ENCODE measurements around the gene RACGAP1. TPM values are rescaled to one million over a fixed set of nuclear protein-coding genes. Genes with fewer than 3 reads are reported as not detected.
A peak's percentile ranks its signal among the peaks of the same experiment; 100 is the strongest.

RACGAP1 gene
- total RNA-seq, 1 experiment from 2014 or later: 95.3 TPM

- TF ChIP-seq CTCF (conservative IDR thresholded peaks at IDR 0.05; ENCODE audit: low read depth, low read length): no peak
- no peak for ATAC-seq
- H3K4me3 ChIP-seq (ENCODE audit: low read length): no peak overlapping the region
- ChIA-PET CTCF (interaction anchor here (0.5 kb wide), 1 partner anchor 227 kb away, joined by 14 read pairs; no protein-coding TSS in a partner anchor), POLR2A (ENCODE audit: unreplicated experiment) (no interaction called here)
- no peaks in the 10 kb centered on the region; the same call in none of the 2 replicates for H3K4me1 ChIP-seq (ENCODE audit: insufficient read depth, low read length)
- intact Hi-C loops (cut with micrococcal nuclease): no loop called here
- DNase-seq: no peak
- H3K9ac ChIP-seq (ENCODE audit: low read length): no peak overlapping the region
- H4K20me1 ChIP-seq (ENCODE audit: low read length): no peaks in the 10 kb centered on the region
- no peak overlapping the region for H3K27ac ChIP-seq (ENCODE audit: low read length)
- H3K27me3 ChIP-seq (ENCODE audit: low read length): no peaks in the 10 kb centered on the region
- no peak overlapping the region for H2AFZ ChIP-seq (ENCODE audit: low read length)
- H3K4me2 ChIP-seq (ENCODE audit: low read length): no peak overlapping the region
- no peaks in the 10 kb centered on the region for H3K36me3 ChIP-seq (ENCODE audit: low read depth, low read length)
- H3K79me2 ChIP-seq (ENCODE audit: low read length): no peaks in the 10 kb centered on the region
- no peaks in the 10 kb centered on the region for H3K9me3 ChIP-seq (ENCODE audit: low read length)
- BruUV-seq (replicated peaks): no TSS peak
- no peaks in the 10 kb centered on the region for H3F3A ChIP-seq (ENCODE audit: low read length, unreplicated experiment)
- no peaks in the 10 kb centered on the region for H3K9me2 ChIP-seq (replicated peaks; ENCODE audit: low read length)
Measured at GRCh38 chr12:50061946-50062686, 36.8 kb upstream of the RACGAP1 start.

- DNase-seq (no peak), ATAC-seq (no peak)
- Histone ChIP-seq H3K36me3 (ENCODE audit: low read depth, low read length) (no peaks in the 10 kb centered on the region), H3K9ac (ENCODE audit: low read length) (no peak overlapping the region), H3K27me3 (ENCODE audit: low read length) (no peaks in the 10 kb centered on the region), H3K79me2 (ENCODE audit: low read length) (no peaks in the 10 kb centered on the region), H3F3A (ENCODE audit: low read length, unreplicated experiment) (no peaks in the 10 kb centered on the region), H3K27ac (ENCODE audit: low read length) (no peak overlapping the region), H3K4me1 (ENCODE audit: insufficient read depth, low read length) (peaks cover 9% of the 10 kb centered on the region), H3K4me2 (ENCODE audit: low read length) (no peak overlapping the region), H3K4me3 (ENCODE audit: low read length) (no peak overlapping the region), H2AFZ (ENCODE audit: low read length) (no peak overlapping the region), H3K9me3 (ENCODE audit: low read length) (no peaks in the 10 kb centered on the region), H4K20me1 (ENCODE audit: low read length) (no peaks in the 10 kb centered on the region), H3K9me2 (replicated peaks; ENCODE audit: low read length) (no peaks in the 10 kb centered on the region)
- intact Hi-C loops (cut with micrococcal nuclease): no loop called here
- ChIA-PET CTCF (no interaction called here), POLR2A (ENCODE audit: unreplicated experiment) (no interaction called here)
- no TSS peak for BruUV-seq (replicated peaks)
- TF ChIP-seq CTCF (conservative IDR thresholded peaks at IDR 0.05; ENCODE audit: low read depth, low read length): no peak
- TF ChIP-seq EZH2phosphoT487 (IDR thresholded peaks at IDR 0.05; ENCODE audit: borderline replicate concordance, low read length): no peak
- no peak for TF ChIP-seq EZH2 (IDR thresholded peaks at IDR 0.05; ENCODE audit: low read length, unreplicated experiment)
Measured at GRCh38 chr12:50061171-50061570, 35.9 kb upstream of the RACGAP1 start.

- ChIA-PET POLR2A (ENCODE audit: unreplicated experiment) (no interaction called here), CTCF (no interaction called here)
- TSS peak; percentile 26 for BruUV-seq (replicated peaks)
Measured at GRCh38 chr12:50060120-50060468, 34.8 kb upstream of the RACGAP1 start.

More at GRCh38 chr12:50060120-50060468, 34.8 kb upstream of the RACGAP1 start:
- Histone ChIP-seq H3F3A (ENCODE audit: low read length, unreplicated experiment) (no peaks in the 10 kb centered on the region), H3K4me1 (ENCODE audit: insufficient read depth, low read length) (peaks cover 11% of the 10 kb centered on the region), H4K20me1 (ENCODE audit: low read length) (no peaks in the 10 kb centered on the region), H3K4me2 (ENCODE audit: low read length) (no peak overlapping the region), H3K9me3 (ENCODE audit: low read length) (no peaks in the 10 kb centered on the region), H3K36me3 (ENCODE audit: low read depth, low read length) (no peaks in the 10 kb centered on the region), H3K9ac (ENCODE audit: low read length) (no peak overlapping the region), H3K27me3 (ENCODE audit: low read length) (no peaks in the 10 kb centered on the region), H2AFZ (ENCODE audit: low read length) (no peak overlapping the region), H3K79me2 (ENCODE audit: low read length) (no peaks in the 10 kb centered on the region), H3K4me3 (ENCODE audit: low read length) (no peak overlapping the region), H3K27ac (ENCODE audit: low read length) (no peak overlapping the region), H3K9me2 (replicated peaks; ENCODE audit: low read length) (no peaks in the 10 kb centered on the region)
- TF ChIP-seq EZH2 (IDR thresholded peaks at IDR 0.05; ENCODE audit: low read length, unreplicated experiment) (no peak), CTCF (conservative IDR thresholded peaks at IDR 0.05; ENCODE audit: low read depth, low read length) (no peak), EZH2phosphoT487 (IDR thresholded peaks at IDR 0.05; ENCODE audit: borderline replicate concordance, low read length) (no peak)
- intact Hi-C loops (cut with micrococcal nuclease): no loop called here
- DNase-seq (no peak), ATAC-seq (no peak)

All from PC-3 (cell line).